Stimulated activated CD4-positive, alpha-beta T cell treated with anti-CD3 and anti-CD28 coated beads, Interleukin-1b, Interleukin-23, amount 100 ng/mL, for 24 hours (primary cell): ENCODE data around the gene CAPNS2.
"Not testable (repeated sequence)": the region's sequence is repeated elsewhere in the genome, so short reads cannot be mapped to it uniquely, and the experiment has no call there.

Experiments
- DNase-seq, 4 experiments: peaks; one replicate each; pipeline ENCODE4 v3.0.0-alpha.2; 2020; ENCODE audit warnings: low read depth in 4 of 4, low spot score in 1 of 4

CAPNS2 gene

DNA sequence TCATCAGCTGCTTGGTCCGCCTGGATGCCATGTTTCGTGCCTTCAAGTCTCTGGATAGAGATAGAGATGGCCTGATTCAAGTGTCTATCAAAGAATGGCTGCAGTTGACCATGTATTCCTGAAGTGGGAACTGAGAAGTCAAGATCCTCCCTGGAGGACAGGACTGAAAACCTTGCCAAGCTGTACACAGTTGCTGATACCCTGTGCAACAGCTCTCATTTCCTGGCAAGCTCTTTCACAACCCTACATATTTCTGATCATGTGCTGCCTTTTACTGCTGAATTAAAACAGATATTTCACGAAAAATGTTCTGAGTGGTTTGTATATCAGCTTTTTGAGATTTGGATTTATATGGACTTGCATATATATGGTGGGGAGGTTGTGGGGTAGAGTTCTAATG lies 898 bp downstream of the CAPNS2 start:
- no peak for DNase-seq

DNA sequence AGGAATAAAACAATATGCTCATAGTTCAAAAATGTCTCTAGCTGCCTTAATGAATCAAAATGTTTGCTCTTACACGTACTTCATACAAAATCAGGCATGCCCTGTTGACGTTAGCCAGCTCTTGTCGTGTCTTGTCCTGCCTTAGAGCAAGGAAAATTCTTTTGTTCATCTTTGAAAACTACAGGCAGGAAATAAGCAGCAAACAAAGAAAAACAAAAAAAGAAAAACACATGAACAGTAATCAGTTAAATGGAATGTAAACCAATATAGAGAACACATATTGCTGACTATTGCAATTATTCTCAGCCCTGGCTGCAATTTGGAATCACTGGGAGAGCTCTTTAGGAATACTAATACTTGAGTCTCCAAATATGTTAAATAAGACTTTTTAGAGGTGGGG lies 1.7 kb downstream of the CAPNS2 start:
- no peak for DNase-seq

- DNase-seq = no peak
Observed at GRCh38 chr16:55569025-55569424, 2.5 kb downstream of the CAPNS2 start.

- no peak for DNase-seq
Observed at GRCh38 chr16:55570159-55570558, 3.7 kb downstream of the CAPNS2 start.

DNA sequence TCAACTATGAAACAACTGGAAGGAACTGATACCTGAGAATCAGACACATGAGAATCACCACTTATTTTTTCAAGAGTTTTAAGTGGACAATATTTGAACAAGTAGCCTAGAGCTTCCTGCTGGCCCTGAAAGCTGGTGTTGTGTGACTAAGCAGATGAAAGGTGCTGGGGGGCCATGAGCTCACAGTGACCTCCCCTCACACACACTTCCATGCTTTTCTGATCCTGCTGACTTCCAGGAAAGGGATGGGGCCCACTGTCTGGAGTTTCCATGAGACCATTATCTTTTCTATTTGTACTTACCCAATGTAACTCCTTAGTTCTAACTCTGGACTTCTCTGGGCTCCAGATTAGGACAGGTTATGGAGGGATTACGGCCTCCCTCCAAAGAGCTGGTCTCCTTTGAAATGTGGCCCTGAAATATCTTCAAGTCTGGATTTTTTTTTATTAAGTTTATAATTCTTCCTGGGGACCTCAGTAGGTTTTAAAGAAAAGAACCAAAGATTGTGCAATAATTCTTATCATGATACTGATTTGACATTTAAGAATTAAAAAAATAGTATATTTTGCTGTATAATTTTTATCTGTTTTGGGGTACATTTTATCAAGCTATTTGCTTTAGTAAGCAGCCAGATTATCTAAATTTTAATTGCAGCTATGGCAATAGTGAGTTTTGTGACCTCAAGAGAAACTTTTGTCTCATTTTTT lies 4.9 kb downstream of the CAPNS2 start:
- no peak for DNase-seq

GRCh38 chr16:55572439-55572838 lies 6.0 kb downstream of the CAPNS2 start:
- no peak for DNase-seq

DNA sequence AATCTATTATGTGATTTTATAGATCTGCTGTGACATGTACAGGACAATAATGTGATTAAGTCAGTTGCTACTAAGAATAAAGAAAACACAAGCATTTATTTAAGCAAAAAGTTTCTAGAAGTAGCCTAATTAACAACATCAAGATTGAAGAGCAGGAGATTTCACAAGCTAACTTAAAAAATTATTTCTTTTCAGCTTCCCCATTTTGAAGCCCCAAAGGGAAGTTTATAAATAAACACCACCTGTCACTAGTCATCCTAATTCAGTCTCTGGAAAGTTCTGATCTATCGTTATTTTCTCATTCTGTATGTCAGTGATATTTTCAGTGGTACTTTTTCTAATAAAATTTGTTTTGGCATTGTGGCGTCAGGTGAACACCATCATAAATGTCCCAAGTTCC lies 8.3 kb downstream of the CAPNS2 start:
- no peak for DNase-seq

DNA sequence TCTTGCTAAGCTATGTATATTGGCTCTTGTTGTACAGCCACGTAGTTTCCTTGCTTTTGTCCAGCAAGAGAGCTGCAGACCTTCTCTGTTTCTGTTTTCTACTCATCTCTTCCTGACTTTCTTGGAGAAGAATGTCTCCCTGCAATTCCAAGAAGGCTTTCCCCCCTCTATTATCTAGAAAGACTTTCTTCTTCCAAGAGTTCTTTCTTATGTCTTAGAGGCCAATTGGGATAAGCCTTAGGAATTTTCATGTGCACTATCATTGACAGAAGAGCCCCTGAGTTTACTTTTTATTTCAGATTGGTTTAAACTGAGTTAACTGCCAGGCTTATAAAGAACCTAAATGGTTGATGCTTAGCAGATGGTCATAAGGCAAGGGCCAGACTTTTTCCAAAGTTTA lies 9.0 kb downstream of the CAPNS2 start:
- no peak for DNase-seq

GRCh38 chr16:55576384-55576783 lies 9.9 kb downstream of the CAPNS2 start:
- no peak for DNase-seq

DNA sequence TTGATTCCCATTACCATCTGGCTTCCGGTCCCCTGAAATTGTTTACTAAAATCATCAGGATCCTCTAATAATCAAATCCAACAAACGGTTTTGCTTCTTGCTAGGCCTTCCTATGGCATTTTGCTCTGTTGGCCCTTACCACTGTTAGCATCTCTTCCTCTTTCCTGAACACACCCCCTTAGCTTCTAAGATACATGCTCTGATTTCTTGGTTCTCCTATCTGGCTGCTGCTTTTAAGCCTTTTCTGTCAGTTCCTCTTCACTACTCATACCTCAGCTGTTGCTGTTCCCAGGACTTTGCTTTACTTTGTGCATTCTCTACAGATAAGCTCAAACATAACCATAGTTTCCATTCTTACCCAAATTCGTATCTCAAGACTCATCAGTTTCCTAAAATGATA lies 11.4 kb downstream of the CAPNS2 start:
- no peak for DNase-seq

DNA sequence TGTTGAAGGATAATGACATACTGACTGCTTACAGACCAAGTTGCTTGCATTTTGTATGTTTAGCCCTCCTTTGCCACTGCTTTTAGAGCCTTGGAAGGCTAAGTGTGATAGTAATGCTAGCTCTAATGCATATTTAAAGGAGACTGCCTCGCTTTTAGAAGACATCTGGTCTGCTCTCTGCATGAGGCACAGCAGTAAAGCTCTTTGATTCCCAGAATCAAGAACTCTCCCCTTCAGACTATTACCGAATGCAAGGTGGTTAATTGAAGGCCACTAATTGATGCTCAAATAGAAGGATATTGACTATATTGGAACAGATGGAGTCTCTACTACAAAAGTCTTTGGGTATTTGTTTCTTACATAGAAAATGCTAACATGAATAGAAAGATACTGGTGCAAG lies 19.1 kb downstream of the CAPNS2 start:
- no peak for DNase-seq

GRCh38 chr16:55588799-55589198 lies 22.3 kb downstream of the CAPNS2 start:
- no peak for DNase-seq

DNA sequence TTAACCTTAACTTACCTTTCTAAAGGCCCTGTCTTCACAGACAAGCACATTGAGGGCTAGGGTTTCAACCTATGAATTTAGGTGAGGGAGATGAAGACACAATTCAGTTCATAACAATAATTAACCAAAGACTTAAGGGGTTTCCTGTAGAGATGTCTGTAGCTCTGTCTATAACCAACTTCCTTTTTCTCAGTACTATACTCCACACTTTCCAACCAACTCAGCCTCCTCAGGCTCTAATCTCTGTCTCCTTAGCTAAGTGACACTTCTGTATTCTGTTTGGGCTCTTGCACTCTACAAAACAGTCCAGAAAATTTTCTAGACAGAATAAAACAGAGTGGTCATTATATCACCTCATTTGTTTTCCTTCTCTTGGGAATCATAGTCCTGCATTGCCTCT lies 25.8 kb downstream of the CAPNS2 start:
- no peak for DNase-seq

DNA sequence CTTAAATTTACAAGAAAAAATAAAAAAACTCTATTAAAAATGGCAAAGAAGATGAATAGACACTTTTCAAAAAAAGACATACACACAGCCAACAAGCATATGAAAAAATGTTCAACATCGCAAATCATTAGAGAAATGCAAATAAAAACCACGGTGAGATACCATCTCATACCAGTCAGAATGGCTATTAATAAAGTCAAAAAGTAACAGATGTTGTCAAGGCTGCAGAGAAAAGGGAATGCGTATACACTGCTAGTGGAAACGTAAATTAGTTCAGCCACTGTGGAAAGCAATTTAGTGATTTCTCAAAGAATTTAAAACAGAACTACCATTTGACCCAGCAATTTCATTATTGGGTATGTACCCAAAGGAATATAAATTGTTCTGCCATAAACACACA lies 31.4 kb downstream of the CAPNS2 start:
- DNase-seq = no peak

GRCh38 chr16:55605754-55606336 lies 39.4 kb downstream of the CAPNS2 start:
- DNase-seq = no peak

- no peak for DNase-seq
Observed at GRCh38 chr16:55613613-55614335, 47.3 kb downstream of the CAPNS2 start.

DNA sequence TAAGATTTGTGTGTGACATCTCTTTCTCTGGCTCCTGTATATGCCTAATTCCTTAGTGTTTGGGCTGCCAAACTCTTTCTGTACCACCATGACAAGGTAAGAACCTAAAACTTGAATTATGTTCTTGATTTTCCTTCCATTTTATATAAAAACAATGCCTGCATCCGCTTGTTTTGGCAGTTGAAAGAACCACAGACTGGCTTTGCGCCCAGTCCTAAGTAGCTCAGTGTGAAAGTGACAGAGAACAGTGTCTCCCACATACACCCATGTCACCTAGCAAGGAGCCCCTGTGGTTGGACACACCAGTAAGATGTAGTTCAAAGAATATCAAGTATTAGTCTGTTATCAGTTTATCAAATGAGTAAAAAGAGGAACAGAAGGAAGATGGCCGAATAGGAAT lies 48.6 kb downstream of the CAPNS2 start:
- no peak for DNase-seq

- DNase-seq = not testable (repeated sequence)
Observed at GRCh38 chr16:55615670-55616069, 49.2 kb downstream of the CAPNS2 start.
